ENCODE results near the gene TNFRSF12A. TPM values are rescaled to one million over a fixed set of nuclear protein-coding genes. Genes with fewer than 3 reads are reported as not detected.
A peak's percentile ranks its signal among the peaks of the same experiment; 100 is the strongest.

TNFRSF12A gene
- total and polyA plus RNA-seq, 2 of the 13 experiments (the other 11 are each of a cell fraction or from before 2014, with no cell fraction given): 61.9 to 66.0 TPM

- TF ChIP-seq ZNF781 (CRISPR knock-in tag; IDR thresholded peaks at IDR 0.05; ENCODE audit: borderline replicate concordance, not compliant biosample characterization): no peak
- 0 out of 2 replicates have a peak, but pooled peaks have one; percentile 33 for TF ChIP-seq ZZZ3 (CRISPR knock-in tag; IDR thresholded peaks at IDR 0.05; ENCODE audit: borderline replicate concordance)
- no peak for TF ChIP-seq NAIF1 (CRISPR knock-in tag; IDR thresholded peaks at IDR 0.05; ENCODE audit: borderline replicate concordance)
- no peak for TF ChIP-seq HOXA7 (CRISPR knock-in tag; IDR thresholded peaks at IDR 0.05)
- TF ChIP-seq ZBTB2 (CRISPR knock-in tag; IDR thresholded peaks at IDR 0.05; ENCODE audit: low read depth): no peak
- peak; percentile 92 for TF ChIP-seq JUND (CRISPR knock-in tag; IDR thresholded peaks at IDR 0.05)
- peak; percentile 88 for TF ChIP-seq MAZ (IDR thresholded peaks at IDR 0.05; ENCODE audit: borderline replicate concordance, low read depth, low read length)
- no peak for TF ChIP-seq MAZ (CRISPR knock-in tag; IDR thresholded peaks at IDR 0.05; ENCODE audit: low read depth)
- TF ChIP-seq, protein P1, sequence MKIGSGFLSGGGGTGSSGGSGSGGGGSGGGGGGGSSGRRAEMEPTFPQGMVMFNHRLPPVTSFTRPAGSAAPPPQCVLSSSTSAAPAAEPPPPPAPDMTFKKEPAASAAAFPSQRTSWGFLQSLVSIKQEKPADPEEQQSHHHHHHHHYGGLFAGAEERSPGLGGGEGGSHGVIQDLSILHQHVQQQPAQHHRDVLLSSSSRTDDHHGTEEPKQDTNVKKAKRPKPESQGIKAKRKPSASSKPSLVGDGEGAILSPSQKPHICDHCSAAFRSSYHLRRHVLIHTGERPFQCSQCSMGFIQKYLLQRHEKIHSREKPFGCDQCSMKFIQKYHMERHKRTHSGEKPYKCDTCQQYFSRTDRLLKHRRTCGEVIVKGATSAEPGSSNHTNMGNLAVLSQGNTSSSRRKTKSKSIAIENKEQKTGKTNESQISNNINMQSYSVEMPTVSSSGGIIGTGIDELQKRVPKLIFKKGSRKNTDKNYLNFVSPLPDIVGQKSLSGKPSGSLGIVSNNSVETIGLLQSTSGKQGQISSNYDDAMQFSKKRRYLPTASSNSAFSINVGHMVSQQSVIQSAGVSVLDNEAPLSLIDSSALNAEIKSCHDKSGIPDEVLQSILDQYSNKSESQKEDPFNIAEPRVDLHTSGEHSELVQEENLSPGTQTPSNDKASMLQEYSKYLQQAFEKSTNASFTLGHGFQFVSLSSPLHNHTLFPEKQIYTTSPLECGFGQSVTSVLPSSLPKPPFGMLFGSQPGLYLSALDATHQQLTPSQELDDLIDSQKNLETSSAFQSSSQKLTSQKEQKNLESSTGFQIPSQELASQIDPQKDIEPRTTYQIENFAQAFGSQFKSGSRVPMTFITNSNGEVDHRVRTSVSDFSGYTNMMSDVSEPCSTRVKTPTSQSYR (CRISPR knock-in tag; IDR thresholded peaks at IDR 0.05; ENCODE audit: borderline replicate concordance): peak; percentile 30; the same call in 1 of the 2 replicates
- no peak for TF ChIP-seq ZNF782 (CRISPR knock-in tag; IDR thresholded peaks at IDR 0.05; ENCODE audit: borderline replicate concordance)
- no peak for TF ChIP-seq NFKBIZ (CRISPR knock-in tag; IDR thresholded peaks at IDR 0.05)
- no peak for TF ChIP-seq ZNF20 (CRISPR knock-in tag; IDR thresholded peaks at IDR 0.05)
- TF ChIP-seq ZNF609 (CRISPR knock-in tag; IDR thresholded peaks at IDR 0.05; ENCODE audit: borderline replicate concordance): no peak
- TF ChIP-seq, protein P2, sequence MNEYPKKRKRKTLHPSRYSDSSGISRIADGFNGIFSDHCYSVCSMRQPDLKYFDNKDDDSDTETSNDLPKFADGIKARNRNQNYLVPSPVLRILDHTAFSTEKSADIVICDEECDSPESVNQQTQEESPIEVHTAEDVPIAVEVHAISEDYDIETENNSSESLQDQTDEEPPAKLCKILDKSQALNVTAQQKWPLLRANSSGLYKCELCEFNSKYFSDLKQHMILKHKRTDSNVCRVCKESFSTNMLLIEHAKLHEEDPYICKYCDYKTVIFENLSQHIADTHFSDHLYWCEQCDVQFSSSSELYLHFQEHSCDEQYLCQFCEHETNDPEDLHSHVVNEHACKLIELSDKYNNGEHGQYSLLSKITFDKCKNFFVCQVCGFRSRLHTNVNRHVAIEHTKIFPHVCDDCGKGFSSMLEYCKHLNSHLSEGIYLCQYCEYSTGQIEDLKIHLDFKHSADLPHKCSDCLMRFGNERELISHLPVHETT (CRISPR knock-in tag; conservative IDR thresholded peaks at IDR 0.05): no peak
- TF ChIP-seq GATAD2A (CRISPR knock-in tag; IDR thresholded peaks at IDR 0.05): peak; percentile 16; the same call in 1 of the 2 replicates
- TF ChIP-seq POLR2AphosphoS2 (IDR thresholded peaks at IDR 0.05; ENCODE audit: low read depth, low read length): no peak
- TF ChIP-seq FOSL2 (CRISPR knock-in tag; IDR thresholded peaks at IDR 0.05): peak; percentile 98
These were observed 2.1 kb downstream of the TNFRSF12A start (continued) for GRCh38 chr16:3022208-3022683.

All from HepG2 (cell line).